ENCODE measurements around the gene NELL2. TPM values are rescaled to one million over a fixed set of nuclear protein-coding genes. Genes with fewer than 3 reads are reported as not detected.
"Not testable (repeated sequence)": the region's sequence is repeated elsewhere in the genome, so short reads cannot be mapped to it uniquely, and the experiment has no call there.

The NELL2 gene
- total and polyA plus RNA-seq, 2 experiments from 2014 or later = not detected

GRCh38 chr12:44748950-44749468 lies 127.1 kb downstream of the NELL2 start:
- no peak for DNase-seq
- WGBS, 2 experiments (ENCODE audit: low coverage in 1 of 2, low lambda C conversion rate in 2 of 2, missing lambda C conversion rate in 2 of 2) = 7 to 13% methylated on average over 3 of the region's 3 CpGs
- Histone ChIP-seq H3K36me3 (ENCODE audit: low read depth) (no peaks in the 10 kb centered on the region), H3K9ac (no peak overlapping the region), H3K27me3 (replicated peaks; ENCODE audit: insufficient read depth) (no peaks in the 10 kb centered on the region), H2AFZ (no peak overlapping the region), H3K4me3 (no peak overlapping the region), H3K4me1 (ENCODE audit: insufficient read depth) (no peaks in the 10 kb centered on the region), H3K4me2 (ENCODE audit: unreplicated experiment) (no peak overlapping the region), H3K79me2 (ENCODE audit: insufficient read depth) (no peaks in the 10 kb centered on the region), H3F3A (ENCODE audit: insufficient read depth) (no peaks in the 10 kb centered on the region), H3K9me3 (ENCODE audit: low read depth) (no peaks in the 10 kb centered on the region), H3K27ac (no peak overlapping the region), H4K20me1 (ENCODE audit: insufficient read depth) (no peaks in the 10 kb centered on the region), H3K9me2 (ENCODE audit: insufficient read depth) (no peaks in the 10 kb centered on the region)
- TF ChIP-seq EZH2 (IDR thresholded peaks at IDR 0.05; ENCODE audit: insufficient read depth, poor library complexity, severe bottlenecking) = no peak
- TF ChIP-seq EZH2phosphoT487 (IDR thresholded peaks at IDR 0.05; ENCODE audit: insufficient read depth, low read depth) = no peak
- in situ Hi-C loops (cut with MboI) = no loop called here

GRCh38 chr12:44741292-44741980 lies 134.7 kb downstream of the NELL2 start:
- H3K9me2 ChIP-seq (ENCODE audit: insufficient read depth); H3K4me2 ChIP-seq (ENCODE audit: unreplicated experiment); H3K27me3 ChIP-seq (replicated peaks; ENCODE audit: insufficient read depth); H3K9me3 ChIP-seq (ENCODE audit: low read depth); H3K9ac ChIP-seq; H3K4me1 ChIP-seq (ENCODE audit: insufficient read depth); H3K4me3 ChIP-seq; H3F3A ChIP-seq (ENCODE audit: insufficient read depth); in situ Hi-C loops (cut with MboI); H3K27ac ChIP-seq; H3K36me3 ChIP-seq (ENCODE audit: low read depth); DNase-seq; H4K20me1 ChIP-seq (ENCODE audit: insufficient read depth); H2AFZ ChIP-seq; H3K79me2 ChIP-seq (ENCODE audit: insufficient read depth): not testable (repeated sequence)
- WGBS, 2 experiments (ENCODE audit: low coverage in 1 of 2, low lambda C conversion rate in 2 of 2, missing lambda C conversion rate in 2 of 2) = 58 to 62% methylated on average over 16 to 17 of the region's 17 CpGs

- Histone ChIP-seq H3K9ac (no peak overlapping the region), H3K79me2 (ENCODE audit: insufficient read depth) (no peaks in the 10 kb centered on the region), H3K9me3 (ENCODE audit: low read depth) (no peaks in the 10 kb centered on the region), H3K36me3 (ENCODE audit: low read depth) (no peaks in the 10 kb centered on the region), H3K27ac (no peak overlapping the region), H3K27me3 (replicated peaks; ENCODE audit: insufficient read depth) (no peaks in the 10 kb centered on the region), H3F3A (ENCODE audit: insufficient read depth) (no peaks in the 10 kb centered on the region), H4K20me1 (ENCODE audit: insufficient read depth) (no peaks in the 10 kb centered on the region), H3K4me1 (ENCODE audit: insufficient read depth) (no peaks in the 10 kb centered on the region), H3K4me2 (ENCODE audit: unreplicated experiment) (no peak overlapping the region), H2AFZ (no peak overlapping the region), H3K9me2 (ENCODE audit: insufficient read depth) (no peaks in the 10 kb centered on the region), H3K4me3 (no peak overlapping the region)
- DNase-seq = no peak
- TF ChIP-seq EZH2phosphoT487 (IDR thresholded peaks at IDR 0.05; ENCODE audit: insufficient read depth, low read depth) (no peak), EZH2 (IDR thresholded peaks at IDR 0.05; ENCODE audit: insufficient read depth, poor library complexity, severe bottlenecking) (no peak)
- in situ Hi-C loops (cut with MboI) = no loop called here
- 11 to 12% methylated on average over 1 of the region's 1 CpG for WGBS, 2 experiments (ENCODE audit: low coverage in 1 of 2, low lambda C conversion rate in 2 of 2, missing lambda C conversion rate in 2 of 2)
Observed at GRCh38 chr12:44738051-44738450, 138.1 kb downstream of the NELL2 start.

GRCh38 chr12:44728566-44728965 lies 147.5 kb downstream of the NELL2 start:
- no peaks in the 10 kb centered on the region for H3K27me3 ChIP-seq (replicated peaks; ENCODE audit: insufficient read depth)
- H3K4me2 ChIP-seq (ENCODE audit: unreplicated experiment) = no peak overlapping the region
- no peak overlapping the region for H3K27ac ChIP-seq
- no peaks in the 10 kb centered on the region for H3F3A ChIP-seq (ENCODE audit: insufficient read depth)
- no peak for DNase-seq
- 7 to 13% methylated on average over 1 of the region's 1 CpG for WGBS, 2 experiments (ENCODE audit: low coverage in 1 of 2, low lambda C conversion rate in 2 of 2, missing lambda C conversion rate in 2 of 2)
- TF ChIP-seq EZH2 (IDR thresholded peaks at IDR 0.05; ENCODE audit: insufficient read depth, poor library complexity, severe bottlenecking) = no peak
- H2AFZ ChIP-seq = no peak overlapping the region
- H3K9me3 ChIP-seq (ENCODE audit: low read depth) = peaks cover 4% of the 10 kb centered on the region
- in situ Hi-C loops (cut with MboI) = no loop called here
- no peaks in the 10 kb centered on the region for H3K4me1 ChIP-seq (ENCODE audit: insufficient read depth)
- H4K20me1 ChIP-seq (ENCODE audit: insufficient read depth) = no peaks in the 10 kb centered on the region
- no peak overlapping the region for H3K4me3 ChIP-seq
- no peak overlapping the region for H3K9ac ChIP-seq
- no peaks in the 10 kb centered on the region for H3K9me2 ChIP-seq (ENCODE audit: insufficient read depth)
- no peaks in the 10 kb centered on the region for H3K36me3 ChIP-seq (ENCODE audit: low read depth)
- H3K79me2 ChIP-seq (ENCODE audit: insufficient read depth) = no peaks in the 10 kb centered on the region

- in situ Hi-C loops (cut with MboI) = no loop called here
- 14% methylated on average over 2 of the region's 2 CpGs for WGBS, 2 experiments (ENCODE audit: low coverage in 1 of 2, low lambda C conversion rate in 2 of 2, missing lambda C conversion rate in 2 of 2)
- TF ChIP-seq EZH2phosphoT487 (IDR thresholded peaks at IDR 0.05; ENCODE audit: insufficient read depth, low read depth) (no peak), EZH2 (IDR thresholded peaks at IDR 0.05; ENCODE audit: insufficient read depth, poor library complexity, severe bottlenecking) (no peak)
Observed at GRCh38 chr12:44720265-44720664, 155.8 kb downstream of the NELL2 start.

More at GRCh38 chr12:44720265-44720664, 155.8 kb downstream of the NELL2 start:
- no peak overlapping the region for H3K27ac ChIP-seq
- H3K4me1 ChIP-seq (ENCODE audit: insufficient read depth) = no peaks in the 10 kb centered on the region
- no peaks in the 10 kb centered on the region for H3F3A ChIP-seq (ENCODE audit: insufficient read depth)
- H2AFZ ChIP-seq = no peak overlapping the region
- no peak overlapping the region for H3K4me3 ChIP-seq
- no peak overlapping the region for H3K9ac ChIP-seq
- no peaks in the 10 kb centered on the region for H3K9me2 ChIP-seq (ENCODE audit: insufficient read depth)
- no peaks in the 10 kb centered on the region for H3K36me3 ChIP-seq (ENCODE audit: low read depth)
- no peaks in the 10 kb centered on the region for H4K20me1 ChIP-seq (ENCODE audit: insufficient read depth)
- no peaks in the 10 kb centered on the region for H3K9me3 ChIP-seq (ENCODE audit: low read depth)
- no peaks in the 10 kb centered on the region; the same call in 1 of the 2 replicates for H3K27me3 ChIP-seq (replicated peaks; ENCODE audit: insufficient read depth)
- DNase-seq = no peak
- no peak overlapping the region for H3K4me2 ChIP-seq (ENCODE audit: unreplicated experiment)
- no peaks in the 10 kb centered on the region for H3K79me2 ChIP-seq (ENCODE audit: insufficient read depth)
